Tibial nerve (tissue), 4 donors: Measurements from ENCODE around the gene SMARCD3.

Source experiments
- CTCF ChIP-seq, 5 experiments: fragments of 200-600 bp in 3 of 5; fragments of 450-650 bp in 2 of 5; sonication (generic) in 3 of 5; IDR thresholded peaks; one replicate each; pipeline ENCODE4 v1.5.1; 2016 to 2019; ENCODE audit warnings: antibody characterized with exemption in 5 of 5, mild to moderate bottlenecking in 3 of 5, moderate library complexity in 2 of 5
- EP300 ChIP-seq, 2 donors: sonication (generic); formaldehyde crosslinking; IDR thresholded peaks; one replicate each; pipeline ENCODE4 v1.6.1; 2017; ENCODE audit warnings: antibody characterized with exemption in 2 of 2, mild to moderate bottlenecking in 1 of 2
- POLR2A ChIP-seq, 2 donors: fragments of 450-650 bp; IDR thresholded peaks; one replicate each; pipeline ENCODE4 v1.6.1; 2017; ENCODE audit warnings: antibody characterized with exemption in 2 of 2, mild to moderate bottlenecking in 2 of 2, moderate library complexity in 2 of 2

GRCh38 chr7:151291206-151291605 lies 42.7 kb upstream of the SMARCD3 start:
- TF ChIP-seq CTCF (IDR thresholded peaks at IDR 0.05) (no peak), POLR2A (IDR thresholded peaks at IDR 0.05) (no peak), EP300 (IDR thresholded peaks at IDR 0.05) (no peak)
